Frontal cortex (tissue), 4 donors: ENCODE measurements around the gene SMYD3. TPM values are rescaled to one million over a fixed set of nuclear protein-coding genes. Genes with fewer than 3 reads are reported as not detected.

ENCODE experiments used
- DNase-seq, 2 donors: peaks; one replicate each; pipeline ENCODE4 v3.0.0; 2012; ENCODE audit warnings: low spot score in 2 of 2
- FAIRE-seq: peaks from 2 replicates; lab custom pipeline; 2012; peaks lifted over from hg19 to GRCh38; lab: Jason Lieb, UNC
- total RNA-seq: library from RNA; depleted of rRNA; stranded (reverse); fragments of >200 nt; gene quantifications from one replicate; pipeline ENCODE4 v1.2.3, GENCODE V29; 2014
- donor health status: control.
- donor health status: control.
- donor health status: control.

Gene SMYD3
- total RNA-seq, 1 donor from 2014 or later = 32.2 TPM

GRCh38 chr1:246068619-246069509 lies 438.2 kb downstream of the SMYD3 start:
- FAIRE-seq = no peak

GRCh38 chr1:246068217-246068512 lies 438.9 kb downstream of the SMYD3 start:
- DNase-seq (no peak), FAIRE-seq (no peak)

More at GRCh38 chr1:246068619-246069509, 438.2 kb downstream of the SMYD3 start:
- DNase-seq = no peak

GRCh38 chr1:246067432-246068216 lies 439.5 kb downstream of the SMYD3 start:
- FAIRE-seq = no peak

GRCh38 chr1:246066573-246066972 lies 440.5 kb downstream of the SMYD3 start:
- DNase-seq (no peak), FAIRE-seq (no peak)

More at GRCh38 chr1:246067432-246068216, 439.5 kb downstream of the SMYD3 start:
- DNase-seq = no peak

- no peak for FAIRE-seq
- no peak for DNase-seq
Observed at GRCh38 chr1:246065592-246065991, 441.5 kb downstream of the SMYD3 start.

GRCh38 chr1:246064891-246065290 lies 442.2 kb downstream of the SMYD3 start:
- DNase-seq = no peak
- FAIRE-seq = no peak

GRCh38 chr1:246063013-246063616 lies 444.0 kb downstream of the SMYD3 start:
- DNase-seq = no peak
- no peak for FAIRE-seq

GRCh38 chr1:246058466-246058865 lies 448.6 kb downstream of the SMYD3 start:
- FAIRE-seq (no peak), DNase-seq (no peak)

- no peak for DNase-seq
- FAIRE-seq = no peak
Observed at GRCh38 chr1:246052603-246053002, 454.5 kb downstream of the SMYD3 start.

GRCh38 chr1:246051909-246052518 lies 455.1 kb downstream of the SMYD3 start:
- no peak for FAIRE-seq
- peak; percentile 9 to 16 for DNase-seq

- FAIRE-seq (no peak), DNase-seq (no peak)
Observed at GRCh38 chr1:246048693-246049092, 458.4 kb downstream of the SMYD3 start.

GRCh38 chr1:246043556-246043955 lies 463.5 kb downstream of the SMYD3 start:
- no peak for DNase-seq
- no peak for FAIRE-seq

- no peak for FAIRE-seq
- DNase-seq = no peak
Observed at GRCh38 chr1:246041360-246041759, 465.7 kb downstream of the SMYD3 start.

- DNase-seq = no peak
- no peak for FAIRE-seq
Observed at GRCh38 chr1:246040200-246040890, 466.7 kb downstream of the SMYD3 start.

GRCh38 chr1:246039584-246039983 lies 467.5 kb downstream of the SMYD3 start:
- FAIRE-seq = no peak
- no peak for DNase-seq

GRCh38 chr1:246037832-246038231 lies 469.2 kb downstream of the SMYD3 start:
- FAIRE-seq = no peak
- DNase-seq = no peak

GRCh38 chr1:246036175-246036574 lies 470.9 kb downstream of the SMYD3 start:
- no peak for DNase-seq
- FAIRE-seq = no peak

GRCh38 chr1:246035060-246035541 lies 472.0 kb downstream of the SMYD3 start:
- FAIRE-seq (no peak), DNase-seq (no peak)

- DNase-seq (no peak), FAIRE-seq (no peak)
Observed at GRCh38 chr1:246034630-246035029, 472.4 kb downstream of the SMYD3 start.

GRCh38 chr1:246032984-246033383 lies 474.1 kb downstream of the SMYD3 start:
- FAIRE-seq (no peak), DNase-seq (no peak)
